Mesothelial cell of epicardium (in vitro differentiated cells): Measurements from ENCODE around the gene PLPPR5. TPM values are rescaled to one million over a fixed set of nuclear protein-coding genes. Genes with fewer than 3 reads are reported as not detected.

Source experiments
- DNase-seq, 2 experiments: peaks; one replicate each; pipeline ENCODE4 v3.0.0; 2021; ENCODE audit warnings: low spot score in 2 of 2; ENCODE audit not compliant: unreplicated experiment in 2 of 2
- H3K27ac Mint-ChIP-seq: 2 replicates; pipeline ENCODE4 v1.8.0; 2021; ENCODE audit warnings: mixed read lengths
- H3K27me3 Mint-ChIP-seq: 2 replicates; pipeline ENCODE4 v1.8.0; 2021; ENCODE audit warnings: low read depth, mixed read lengths
- H3K36me3 Mint-ChIP-seq: 2 replicates; pipeline ENCODE4 v1.8.0; 2021; ENCODE audit warnings: mixed read lengths
- H3K4me1 Mint-ChIP-seq: 2 replicates; pipeline ENCODE4 v1.8.0; 2021; ENCODE audit warnings: mixed read lengths
- H3K4me3 Mint-ChIP-seq: 2 replicates; pipeline ENCODE4 v1.8.0; 2021; ENCODE audit warnings: mild to moderate bottlenecking, moderate library complexity, mixed read lengths
- H3K9me3 Mint-ChIP-seq: 2 replicates; pipeline ENCODE4 v1.8.0; 2021; ENCODE audit warnings: mixed read lengths
- total RNA-seq: library from RNA; stranded (reverse); gene quantifications from 3 replicates; pipeline ENCODE4 v1.2.1, GENCODE V29; 2021
- TF ChIP-seq, protein P1 (sequence below): fragments of 200-600 bp; sonication (generic); IDR thresholded peaks from one replicate; pipeline ENCODE4 v1.5.0; 2021; ENCODE audit warnings: antibody characterized with exemption; ENCODE audit not compliant: unreplicated experiment

PLPPR5 gene
- total RNA-seq, 1 donor from 2014 or later: 0.11 TPM

GRCh38 chr1:98903726-98904125 lies 100.9 kb downstream of the PLPPR5 start:
- H3K4me3 Mint-ChIP-seq: no peak overlapping the region
- no peaks in the 10 kb centered on the region for H3K36me3 Mint-ChIP-seq
- H3K4me1 Mint-ChIP-seq: peaks cover 13% of the 10 kb centered on the region
- DNase-seq: no peak
- no peaks in the 10 kb centered on the region for H3K27me3 Mint-ChIP-seq
- H3K27ac Mint-ChIP-seq: no peak overlapping the region
- TF ChIP-seq, protein P1, sequence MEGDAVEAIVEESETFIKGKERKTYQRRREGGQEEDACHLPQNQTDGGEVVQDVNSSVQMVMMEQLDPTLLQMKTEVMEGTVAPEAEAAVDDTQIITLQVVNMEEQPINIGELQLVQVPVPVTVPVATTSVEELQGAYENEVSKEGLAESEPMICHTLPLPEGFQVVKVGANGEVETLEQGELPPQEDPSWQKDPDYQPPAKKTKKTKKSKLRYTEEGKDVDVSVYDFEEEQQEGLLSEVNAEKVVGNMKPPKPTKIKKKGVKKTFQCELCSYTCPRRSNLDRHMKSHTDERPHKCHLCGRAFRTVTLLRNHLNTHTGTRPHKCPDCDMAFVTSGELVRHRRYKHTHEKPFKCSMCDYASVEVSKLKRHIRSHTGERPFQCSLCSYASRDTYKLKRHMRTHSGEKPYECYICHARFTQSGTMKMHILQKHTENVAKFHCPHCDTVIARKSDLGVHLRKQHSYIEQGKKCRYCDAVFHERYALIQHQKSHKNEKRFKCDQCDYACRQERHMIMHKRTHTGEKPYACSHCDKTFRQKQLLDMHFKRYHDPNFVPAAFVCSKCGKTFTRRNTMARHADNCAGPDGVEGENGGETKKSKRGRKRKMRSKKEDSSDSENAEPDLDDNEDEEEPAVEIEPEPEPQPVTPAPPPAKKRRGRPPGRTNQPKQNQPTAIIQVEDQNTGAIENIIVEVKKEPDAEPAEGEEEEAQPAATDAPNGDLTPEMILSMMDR: no peak
- H3K9me3 Mint-ChIP-seq: no peaks in the 10 kb centered on the region

- Mint-ChIP-seq H3K27ac (no peak overlapping the region), H3K4me1 (peaks cover 13% of the 10 kb centered on the region), H3K4me3 (no peak overlapping the region), H3K9me3 (no peaks in the 10 kb centered on the region), H3K36me3 (no peaks in the 10 kb centered on the region), H3K27me3 (no peaks in the 10 kb centered on the region)
- TF ChIP-seq, protein P1: no peak
- DNase-seq: no peak
Observed at GRCh38 chr1:98903261-98903660, 101.4 kb downstream of the PLPPR5 start.

DNA sequence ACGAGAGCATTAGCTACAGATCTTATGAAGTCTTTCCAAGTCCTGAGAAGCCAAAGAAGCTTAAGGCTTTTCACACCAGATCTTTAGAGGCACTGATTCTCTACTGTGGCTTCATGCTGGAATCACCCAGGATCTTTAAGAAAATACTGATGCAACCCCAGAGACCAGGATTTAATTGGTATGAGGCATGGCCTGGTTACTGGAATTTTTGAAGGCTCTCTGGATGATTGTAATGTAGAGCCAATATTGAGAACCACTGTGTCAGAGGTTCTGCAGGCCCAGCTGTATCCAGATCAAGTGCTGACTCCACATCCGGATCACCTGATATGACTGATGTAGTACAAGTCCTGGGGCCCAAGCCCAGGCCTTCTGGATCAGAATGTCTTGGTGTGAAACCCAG lies 105.7 kb downstream of the PLPPR5 start:
- Mint-ChIP-seq H3K36me3 (no peaks in the 10 kb centered on the region), H3K27me3 (no peaks in the 10 kb centered on the region), H3K9me3 (peaks cover 6% of the 10 kb centered on the region), H3K27ac (no peak overlapping the region), H3K4me1 (peaks cover 9% of the 10 kb centered on the region), H3K4me3 (no peak overlapping the region)
- DNase-seq: no peak
- TF ChIP-seq, protein P1: no peak

GRCh38 chr1:98897479-98897878 lies 107.2 kb downstream of the PLPPR5 start:
- Mint-ChIP-seq H3K27ac (no peak overlapping the region), H3K4me3 (no peak overlapping the region), H3K9me3 (peaks cover 6% of the 10 kb centered on the region), H3K4me1 (peaks cover 3% of the 10 kb centered on the region), H3K27me3 (no peaks in the 10 kb centered on the region), H3K36me3 (no peaks in the 10 kb centered on the region)
- no peak for DNase-seq
- TF ChIP-seq, protein P1: no peak

DNA sequence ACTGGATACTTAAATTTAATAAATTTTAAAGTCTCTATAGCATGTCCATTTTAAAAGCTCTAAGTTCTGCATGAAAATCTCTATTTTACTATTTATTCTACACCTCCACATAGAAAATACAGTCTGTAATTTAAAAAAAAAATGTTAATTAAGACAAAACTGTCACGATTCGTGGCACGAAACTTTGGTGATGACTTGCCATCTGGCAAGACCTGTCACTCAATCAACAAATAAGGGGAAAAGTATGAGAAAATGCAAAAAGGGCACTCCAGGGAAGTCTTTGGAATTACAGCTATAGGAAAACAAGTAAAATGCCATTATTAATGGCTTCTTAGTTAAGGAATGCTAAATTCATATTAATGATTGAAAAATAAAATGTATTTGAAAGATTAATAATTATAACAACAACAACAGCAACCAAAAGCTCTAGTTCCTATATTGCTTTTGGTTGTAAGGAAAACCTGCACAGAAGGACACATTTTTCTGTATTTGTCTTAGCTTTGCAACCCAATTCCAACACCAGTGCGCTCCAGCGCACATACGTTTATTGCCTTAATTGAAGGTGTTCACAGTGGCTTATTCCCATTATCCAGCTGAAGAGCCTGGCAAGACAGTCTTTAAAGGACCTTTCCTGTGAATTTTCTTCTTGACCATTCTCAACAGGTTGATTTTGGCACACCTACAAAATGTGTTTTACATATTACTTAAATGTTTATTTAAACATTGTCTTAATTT lies 107.8 kb downstream of the PLPPR5 start:
- H3K4me3 Mint-ChIP-seq: no peak overlapping the region
- DNase-seq: no peak
- no peak overlapping the region for H3K27ac Mint-ChIP-seq
- no peaks in the 10 kb centered on the region for H3K27me3 Mint-ChIP-seq
- TF ChIP-seq, protein P1: no peak
- H3K36me3 Mint-ChIP-seq: no peaks in the 10 kb centered on the region
- H3K4me1 Mint-ChIP-seq: peaks cover 3% of the 10 kb centered on the region
- H3K9me3 Mint-ChIP-seq: peaks cover 6% of the 10 kb centered on the region
